Stimulated activated naive CD8-positive, alpha-beta T cell treated with anti-CD3 and anti-CD28 coated beads, Interleukin-15, Interleukin-2, amounts not matched to agents 100 ng/mL and 50 ng/mL, for 24 hours (primary cell): ENCODE data around the gene ASMTL.
"Not testable (repeated sequence)": the region's sequence is repeated elsewhere in the genome, so short reads cannot be mapped to it uniquely, and the experiment has no call there.

Source experiments
- H3K27ac Mint-ChIP-seq: one replicate; pipeline ENCODE4 v1.8.0; 2021; ENCODE audit warnings: mild to moderate bottlenecking, mixed read lengths
- H3K27me3 Mint-ChIP-seq: one replicate; pipeline ENCODE4 v1.8.0; 2021; ENCODE audit warnings: mixed read lengths
- H3K36me3 Mint-ChIP-seq: one replicate; pipeline ENCODE4 v1.8.0; 2021; ENCODE audit warnings: low read depth, mixed read lengths
- H3K4me1 Mint-ChIP-seq: one replicate; pipeline ENCODE4 v1.8.0; 2021; ENCODE audit warnings: low read depth, mixed read lengths
- H3K4me3 Mint-ChIP-seq: one replicate; pipeline ENCODE4 v1.8.0; 2021; ENCODE audit warnings: mild to moderate bottlenecking, mixed read lengths
- H3K9me3 Mint-ChIP-seq: one replicate; pipeline ENCODE4 v1.8.0; 2021; ENCODE audit warnings: mixed read lengths

Gene ASMTL

DNA sequence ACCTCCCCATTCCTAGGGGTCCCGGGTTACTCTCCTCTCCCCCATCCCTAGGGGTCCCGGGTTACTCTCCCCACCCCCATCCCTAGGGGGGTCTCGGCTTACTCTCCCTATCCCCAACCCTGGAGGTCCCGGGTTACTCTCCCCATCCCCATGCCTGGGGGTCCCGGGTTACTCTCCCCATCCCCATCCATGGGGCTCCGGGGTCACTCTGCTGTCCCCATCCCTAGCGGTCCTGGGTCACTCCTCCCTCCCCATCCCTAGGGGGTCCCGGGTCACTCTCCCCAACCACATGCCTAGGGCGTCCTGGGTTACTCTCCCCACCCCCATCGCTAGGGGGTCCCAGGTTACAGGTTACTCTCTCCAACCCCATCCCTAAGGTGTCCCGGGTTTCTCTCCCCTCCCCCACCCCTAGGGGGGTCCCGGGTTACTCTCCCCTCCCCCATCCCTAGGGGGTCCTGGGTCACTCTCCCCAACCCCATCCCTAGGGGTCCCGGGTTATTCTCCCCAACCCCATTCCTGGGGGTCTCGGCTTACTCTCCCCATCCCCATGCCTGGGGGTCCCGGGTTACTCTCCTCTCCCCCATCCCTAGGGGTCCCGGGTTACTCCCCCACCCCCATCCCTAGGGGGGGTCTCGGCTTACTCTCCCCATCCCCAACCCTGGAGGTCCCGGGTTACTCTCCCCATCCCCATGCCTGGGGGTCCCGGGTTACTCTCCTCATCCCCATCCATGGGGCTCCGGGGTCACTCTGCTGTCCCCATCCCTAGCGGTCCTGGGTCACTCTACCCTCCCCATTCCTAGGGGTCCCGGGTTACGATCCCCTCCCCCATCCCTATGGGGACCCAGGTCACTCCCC is 821 bp downstream of the ASMTL start:
- H3K27ac Mint-ChIP-seq, result peak overlapping the region; percentile 86
- peaks cover 22% of the 10 kb centered on the region for H3K4me1 Mint-ChIP-seq
- peaks cover 23% of the 10 kb centered on the region for H3K9me3 Mint-ChIP-seq
- H3K36me3 Mint-ChIP-seq, result peaks cover 33% of the 10 kb centered on the region
- H3K4me3 Mint-ChIP-seq, result peak overlapping the region; percentile 86
- H3K27me3 Mint-ChIP-seq, result no peaks in the 10 kb centered on the region

DNA sequence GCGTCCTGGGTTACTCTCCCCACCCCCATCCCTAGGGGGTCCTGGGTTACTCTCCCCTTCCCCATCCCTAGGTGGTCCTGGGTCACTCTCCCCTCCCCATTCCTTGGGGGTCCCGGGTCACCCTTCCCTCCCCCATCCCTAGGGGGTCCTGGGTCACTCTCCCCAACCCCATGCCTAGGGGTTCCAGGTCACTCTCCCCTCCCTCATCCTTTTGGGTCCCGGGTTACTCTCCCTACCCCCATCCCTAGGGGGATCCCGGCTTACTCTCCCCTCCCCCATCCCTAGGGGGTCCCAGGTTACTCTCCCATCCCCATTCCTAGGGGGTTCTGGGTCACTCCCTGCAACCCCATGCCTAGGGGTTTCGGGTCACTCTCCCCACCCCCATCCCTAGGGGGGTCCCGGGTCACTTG is 1.5 kb downstream of the ASMTL start:
- H3K27me3 Mint-ChIP-seq, result no peaks in the 10 kb centered on the region
- H3K4me3 Mint-ChIP-seq, result no peak overlapping the region
- no peak overlapping the region for H3K27ac Mint-ChIP-seq
- H3K4me1 Mint-ChIP-seq, result peaks cover 22% of the 10 kb centered on the region
- peaks cover 36% of the 10 kb centered on the region for H3K36me3 Mint-ChIP-seq
- peaks cover 23% of the 10 kb centered on the region for H3K9me3 Mint-ChIP-seq

DNA sequence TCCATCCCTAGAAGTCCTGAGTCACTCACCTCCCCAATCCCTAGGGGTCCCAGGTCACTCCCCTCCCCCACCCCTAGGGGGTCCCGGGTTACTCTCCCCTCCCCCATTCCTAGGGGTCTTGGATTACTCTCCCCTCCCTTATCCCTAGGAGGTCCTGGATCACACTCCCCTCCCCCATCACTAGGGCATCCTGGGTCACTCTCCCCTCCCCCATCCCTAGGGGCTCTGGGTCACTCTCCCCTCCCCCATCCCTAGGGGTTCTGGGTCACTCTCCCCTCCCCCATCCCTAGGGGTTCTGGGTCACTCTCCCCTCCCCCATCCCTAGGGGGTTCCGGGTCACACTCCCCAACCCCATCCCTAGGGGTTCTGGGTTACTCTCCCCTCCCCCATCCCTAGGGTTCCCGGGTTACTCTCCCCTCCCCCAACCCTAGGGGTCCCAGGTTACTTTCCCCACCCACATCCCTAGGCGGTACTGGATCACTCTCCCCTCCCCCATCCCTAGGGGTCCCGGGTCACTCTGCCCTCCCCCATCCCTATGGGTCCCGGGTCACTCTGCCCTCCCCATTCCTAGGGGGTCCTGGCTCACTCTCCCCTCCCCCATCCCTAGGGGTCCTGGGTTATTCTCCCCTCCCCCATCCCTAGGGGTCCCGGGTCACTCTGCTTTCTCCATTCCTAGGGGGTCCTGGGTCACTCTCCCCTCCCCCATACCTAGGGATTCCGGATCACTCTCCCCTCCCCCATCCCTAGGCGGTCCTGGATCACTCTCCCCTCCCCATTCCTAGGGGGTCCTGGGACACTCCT is 2.1 kb downstream of the ASMTL start:
- Mint-ChIP-seq H3K27ac (no peak overlapping the region), H3K36me3 (peaks cover 36% of the 10 kb centered on the region), H3K4me1 (peaks cover 18% of the 10 kb centered on the region), H3K9me3 (peaks cover 23% of the 10 kb centered on the region), H3K4me3 (no peak overlapping the region), H3K27me3 (no peaks in the 10 kb centered on the region)

DNA sequence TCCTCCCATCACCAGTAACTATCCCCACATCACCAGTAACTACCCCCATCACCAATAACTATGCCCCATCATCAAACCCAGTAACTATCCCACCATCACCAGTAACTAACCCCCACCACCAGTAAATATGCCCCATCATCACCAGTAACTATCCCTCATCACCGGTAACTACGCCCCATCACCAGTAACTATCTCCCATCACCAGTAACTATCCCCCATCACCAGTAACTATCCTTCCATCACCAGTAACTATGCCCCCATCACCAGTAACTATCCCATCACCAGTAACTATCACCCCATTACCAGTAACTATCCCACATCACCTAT is 2.9 kb downstream of the ASMTL start:
- H3K4me1 Mint-ChIP-seq, result peaks cover 10% of the 10 kb centered on the region
- H3K36me3 Mint-ChIP-seq, result peaks cover 43% of the 10 kb centered on the region
- H3K27ac Mint-ChIP-seq, result no peak overlapping the region
- H3K9me3 Mint-ChIP-seq, result peaks cover 26% of the 10 kb centered on the region
- H3K27me3 Mint-ChIP-seq, result no peaks in the 10 kb centered on the region
- H3K4me3 Mint-ChIP-seq, result no peak overlapping the region

DNA sequence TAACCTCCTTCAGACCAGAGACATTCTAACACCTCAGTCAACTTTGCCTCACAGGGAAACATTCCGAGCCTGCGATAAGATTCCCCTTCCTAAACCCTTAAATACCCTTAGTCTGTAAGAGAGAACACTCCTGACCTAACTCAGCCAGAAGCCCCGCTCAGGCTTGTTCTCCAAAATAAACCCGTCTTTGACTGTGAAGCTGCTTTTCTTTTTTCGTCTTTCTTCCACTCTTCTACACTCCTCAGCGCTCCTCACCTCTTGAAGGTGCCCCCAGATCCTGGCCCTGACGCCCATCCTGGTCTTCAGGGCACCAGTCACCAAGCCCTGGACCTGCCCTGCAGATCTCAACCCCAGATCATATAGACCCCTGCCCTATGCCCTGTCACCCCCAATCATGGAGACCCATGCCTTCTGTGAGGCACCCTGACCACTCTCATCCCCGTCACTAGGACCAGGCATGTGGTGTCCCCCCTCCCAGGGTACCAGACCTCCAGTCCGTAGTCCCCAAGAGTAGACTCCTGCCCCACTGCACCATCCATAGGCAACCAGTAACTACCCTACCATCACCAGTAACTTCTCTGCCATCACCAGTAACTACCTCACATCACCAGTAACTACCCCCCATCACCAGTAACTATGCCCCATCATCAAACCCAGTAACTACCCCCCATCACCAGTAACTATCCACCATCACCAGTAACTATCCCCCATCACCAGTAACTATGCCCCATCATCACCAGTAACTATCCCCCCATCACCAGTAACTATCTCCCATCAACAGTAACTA is 3.5 kb downstream of the ASMTL start:
- Mint-ChIP-seq H3K9me3 (peaks cover 31% of the 10 kb centered on the region), H3K4me3 (no peak overlapping the region), H3K36me3 (peaks cover 49% of the 10 kb centered on the region), H3K4me1 (peaks cover 5% of the 10 kb centered on the region), H3K27ac (no peak overlapping the region), H3K27me3 (no peaks in the 10 kb centered on the region)

DNA sequence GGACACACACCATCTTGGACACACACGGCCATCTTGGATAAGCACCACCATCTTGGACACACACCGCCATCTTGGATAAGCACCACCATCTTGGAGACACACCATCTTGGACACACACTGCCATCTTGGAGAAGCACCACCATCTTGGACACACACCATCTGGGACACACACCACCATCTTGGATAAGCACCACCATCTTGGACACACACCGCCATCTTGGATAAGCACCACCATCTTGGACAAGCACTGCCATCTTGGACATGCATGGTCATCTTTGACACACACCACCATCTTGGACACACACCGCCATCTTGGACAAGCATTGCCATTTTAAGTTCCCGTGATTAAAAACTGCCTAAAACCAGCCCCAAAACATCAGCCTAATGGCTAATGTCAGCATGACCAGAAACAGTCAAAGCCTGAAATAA is 4.1 kb downstream of the ASMTL start:
- peaks cover 55% of the 10 kb centered on the region for H3K36me3 Mint-ChIP-seq
- H3K9me3 Mint-ChIP-seq, result peaks cover 36% of the 10 kb centered on the region
- not testable (repeated sequence) for H3K4me3 Mint-ChIP-seq, H3K4me1 Mint-ChIP-seq, H3K27me3 Mint-ChIP-seq
- peak overlapping the region; percentile 61 for H3K27ac Mint-ChIP-seq

DNA sequence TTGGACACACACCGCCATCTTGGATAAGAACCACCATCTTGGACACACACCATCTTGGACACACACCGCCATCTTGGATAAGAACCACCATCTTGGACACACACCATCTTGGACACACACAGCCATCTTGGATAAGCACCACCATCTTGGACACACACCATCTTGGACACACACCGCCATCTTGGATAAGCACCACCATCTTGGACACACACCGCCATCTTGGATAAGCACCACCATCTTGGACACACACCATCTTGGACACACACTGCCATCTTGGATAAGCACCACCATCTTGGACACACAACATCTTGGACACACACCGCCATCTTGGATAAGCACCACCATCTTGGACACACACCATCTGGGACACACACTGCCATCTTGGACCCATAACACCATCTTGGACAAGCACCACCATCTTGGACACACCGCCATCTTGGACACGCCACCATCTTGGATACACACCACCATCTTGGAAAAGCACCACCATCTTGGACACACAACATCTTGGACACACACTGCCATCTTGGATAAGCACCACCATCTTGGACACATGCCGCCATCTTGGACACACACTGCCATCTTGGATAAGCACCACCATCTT is 4.6 kb downstream of the ASMTL start:
- H3K27ac Mint-ChIP-seq, result peak overlapping the region; percentile 61
- H3K36me3 Mint-ChIP-seq, result peaks cover 58% of the 10 kb centered on the region
- H3K4me3 Mint-ChIP-seq, result not testable (repeated sequence)

DNA sequence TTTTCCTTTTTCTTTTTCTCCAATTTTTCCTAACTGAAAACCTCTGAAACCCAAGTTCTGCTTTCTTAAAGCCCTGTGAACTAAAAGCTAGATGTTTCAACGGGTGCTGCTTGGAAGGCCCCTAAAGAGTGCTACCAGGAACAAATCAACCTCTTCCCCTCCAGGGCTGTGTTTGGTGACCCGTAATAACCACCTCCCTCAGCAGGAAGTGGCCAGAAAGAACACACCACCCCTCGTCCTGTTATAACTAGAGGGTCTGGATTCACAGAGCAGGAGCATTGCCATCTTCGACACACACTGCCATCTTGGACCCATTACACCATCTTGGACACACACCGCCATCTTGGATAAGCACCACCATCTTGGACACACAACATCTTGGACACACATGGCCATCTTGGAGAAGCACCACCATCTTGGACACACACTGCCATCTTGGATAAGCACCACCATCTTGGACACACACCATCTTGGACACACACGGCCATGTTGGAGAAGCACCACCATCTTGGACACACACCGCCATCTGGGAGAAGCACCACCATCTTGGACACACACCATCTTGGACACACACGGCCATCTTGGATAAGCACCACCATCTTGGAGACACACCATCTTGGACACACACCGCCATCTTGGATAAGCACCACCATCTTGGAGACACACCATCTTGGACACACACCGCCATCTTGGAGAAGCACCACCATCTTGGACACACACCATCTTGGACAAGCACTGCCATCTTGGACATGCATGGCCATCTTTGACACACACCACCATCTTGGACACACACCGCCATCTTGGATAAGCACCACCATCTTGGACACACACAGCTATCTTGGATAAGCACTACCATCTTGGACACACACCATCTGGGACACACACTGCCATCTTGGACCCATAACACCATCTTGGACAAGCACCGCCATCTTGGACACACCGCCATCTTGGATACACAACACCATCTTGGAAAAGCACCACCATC is 5.4 kb downstream of the ASMTL start:
- H3K4me3 Mint-ChIP-seq, H3K4me1 Mint-ChIP-seq, H3K27ac Mint-ChIP-seq, H3K27me3 Mint-ChIP-seq: not testable (repeated sequence)
- peaks cover 63% of the 10 kb centered on the region for H3K36me3 Mint-ChIP-seq
- H3K9me3 Mint-ChIP-seq, result peaks cover 37% of the 10 kb centered on the region

More for the DNA sequence above, 4.6 kb downstream of the ASMTL start:
- H3K9me3 Mint-ChIP-seq, result peaks cover 37% of the 10 kb centered on the region
- not testable (repeated sequence) for H3K4me1 Mint-ChIP-seq, H3K27me3 Mint-ChIP-seq

DNA sequence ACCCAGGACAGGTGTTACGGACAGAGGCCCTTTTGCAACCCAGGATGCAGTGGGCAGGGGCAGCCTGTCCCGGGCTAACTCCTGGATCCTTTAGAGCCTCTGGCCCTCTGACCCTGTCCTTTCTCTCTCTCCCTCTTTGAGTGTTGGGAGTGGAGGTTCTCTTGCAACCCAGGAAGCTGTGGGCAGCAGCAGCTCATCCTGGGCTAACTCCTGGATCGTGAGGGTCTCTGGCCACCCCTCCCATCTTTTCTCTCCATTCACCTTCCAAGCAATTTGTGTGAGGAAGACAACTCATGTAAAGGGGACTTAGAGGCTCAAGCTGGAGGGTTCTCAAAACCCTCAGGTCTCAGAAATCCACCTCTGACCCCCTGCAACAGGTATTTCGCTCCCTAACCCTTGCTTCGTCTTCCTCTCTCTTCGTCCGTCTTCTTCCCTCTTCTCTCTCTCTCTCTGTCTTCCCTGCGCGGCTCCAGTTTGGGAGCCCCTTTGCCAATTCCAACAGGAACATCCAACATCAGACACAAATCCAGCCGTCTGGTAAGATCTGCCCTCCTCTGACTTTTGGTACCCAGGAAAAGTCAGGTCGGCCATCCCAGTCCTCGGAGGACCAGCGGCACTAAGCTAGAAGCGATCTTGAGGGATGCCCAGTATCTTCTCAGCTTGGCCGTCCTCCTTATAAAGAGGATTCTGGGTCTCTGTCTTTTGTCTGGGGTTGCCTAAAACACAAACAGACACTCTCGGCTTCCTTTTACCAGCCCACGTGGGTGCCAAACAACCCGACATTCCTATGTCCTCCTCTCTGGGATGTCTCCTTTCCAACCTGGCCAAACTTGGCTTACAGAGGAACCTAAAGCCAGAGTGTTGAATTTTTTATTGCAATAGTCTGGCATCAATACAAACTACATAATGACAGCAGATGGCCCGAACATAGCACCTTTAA is 7.9 kb downstream of the ASMTL start:
- Mint-ChIP-seq H3K27ac (no peak overlapping the region), H3K9me3 (peaks cover 37% of the 10 kb centered on the region), H3K4me3 (no peak overlapping the region), H3K36me3 (peaks cover 59% of the 10 kb centered on the region), H3K27me3 (no peaks in the 10 kb centered on the region), H3K4me1 (peaks cover 4% of the 10 kb centered on the region)

DNA sequence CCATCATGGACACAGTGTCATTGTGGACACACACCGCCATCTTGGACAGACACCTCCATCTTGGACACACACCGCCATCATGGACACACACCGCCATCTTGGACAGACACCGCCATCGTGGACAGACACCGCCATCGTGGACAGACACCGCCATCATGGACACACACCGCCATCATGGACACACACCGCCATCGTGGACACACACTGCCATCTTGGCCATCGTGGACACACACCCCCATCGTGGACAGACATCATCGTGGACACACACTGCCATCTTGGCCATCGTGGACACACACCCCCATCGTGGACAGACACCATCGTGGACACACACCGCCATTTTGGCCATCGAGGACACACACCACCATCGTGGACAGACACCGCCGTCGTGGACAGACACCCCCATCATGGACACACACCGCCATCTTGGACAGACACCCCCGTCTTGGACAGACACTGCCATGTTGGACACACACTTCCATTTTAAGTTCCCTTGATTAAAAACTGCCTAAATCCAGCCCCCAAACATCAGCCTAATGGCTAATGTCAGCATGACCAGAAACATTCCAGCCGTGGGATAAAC is 9.1 kb downstream of the ASMTL start:
- H3K4me3 Mint-ChIP-seq, result no peak overlapping the region
- H3K27ac Mint-ChIP-seq, result no peak overlapping the region
- peaks cover 28% of the 10 kb centered on the region for H3K9me3 Mint-ChIP-seq
- H3K4me1 Mint-ChIP-seq, result peaks cover under 1% of the 10 kb centered on the region
- H3K27me3 Mint-ChIP-seq, result no peaks in the 10 kb centered on the region
- H3K36me3 Mint-ChIP-seq, result peaks cover 58% of the 10 kb centered on the region

DNA sequence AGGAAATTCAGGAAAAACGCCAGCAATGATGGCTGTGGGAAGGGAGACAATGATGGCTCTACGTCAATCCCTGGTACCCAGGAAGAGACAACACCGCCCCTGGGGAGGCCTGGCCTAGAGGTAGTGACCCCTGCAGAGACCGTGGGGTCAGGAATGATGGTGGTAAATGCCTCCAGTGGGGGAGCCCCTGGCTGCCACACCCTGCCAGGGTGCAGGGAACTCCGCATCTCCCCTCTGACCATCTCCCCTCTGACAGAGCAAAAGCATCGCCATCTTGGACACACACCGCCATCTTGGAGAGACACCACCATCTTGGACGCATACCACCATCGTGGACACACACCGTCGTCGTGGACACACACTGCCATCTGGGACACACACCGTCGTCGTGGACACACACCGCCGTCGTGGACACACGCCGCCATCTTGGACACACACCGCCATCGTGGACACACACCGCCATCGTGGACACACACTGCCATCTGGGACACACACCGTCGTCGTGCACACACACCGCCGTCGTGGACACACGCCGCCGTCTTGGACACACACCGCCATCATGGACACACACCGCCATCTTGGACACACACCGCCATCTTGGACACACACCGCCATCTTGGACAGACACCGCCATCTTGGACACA is 9.9 kb downstream of the ASMTL start:
- Mint-ChIP-seq H3K4me1 (no peaks in the 10 kb centered on the region), H3K36me3 (peaks cover 58% of the 10 kb centered on the region), H3K27me3 (no peaks in the 10 kb centered on the region), H3K4me3 (no peak overlapping the region), H3K27ac (no peak overlapping the region), H3K9me3 (peaks cover 22% of the 10 kb centered on the region)

DNA sequence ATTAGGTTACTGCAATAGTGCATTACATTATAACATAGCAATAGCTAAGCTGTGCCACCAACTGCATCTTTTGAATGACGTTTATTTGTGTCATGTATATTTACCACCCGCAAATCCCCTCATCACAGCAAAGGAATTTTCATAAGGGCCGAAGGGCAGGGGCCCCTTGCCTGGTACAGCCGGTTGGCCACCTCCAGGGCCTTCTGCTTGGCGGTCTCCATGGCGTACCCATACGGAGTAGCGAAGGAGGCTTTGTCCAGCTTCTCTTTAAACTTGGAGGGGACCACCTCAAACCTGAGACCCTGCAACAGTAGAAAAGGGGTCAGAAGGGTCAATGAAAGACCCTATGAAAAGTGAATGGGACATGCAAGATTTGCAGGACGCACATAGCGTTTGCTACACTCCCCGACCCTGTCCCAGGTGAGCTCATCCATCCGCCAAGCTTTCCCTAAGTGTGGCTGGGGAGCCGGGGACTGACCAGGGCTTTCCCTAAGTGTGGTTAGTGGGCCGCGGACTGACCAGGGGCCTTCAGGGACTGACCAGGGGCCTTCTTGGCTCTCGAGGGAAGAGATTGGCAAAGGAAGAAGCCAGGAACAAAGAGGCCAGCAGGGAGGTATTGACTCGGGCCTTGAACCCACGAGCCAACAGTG is 10.6 kb downstream of the ASMTL start:
- Mint-ChIP-seq H3K4me3 (no peak overlapping the region), H3K9me3 (peaks cover 16% of the 10 kb centered on the region), H3K36me3 (peaks cover 58% of the 10 kb centered on the region), H3K27me3 (no peaks in the 10 kb centered on the region), H3K27ac (no peak overlapping the region), H3K4me1 (no peaks in the 10 kb centered on the region)
